Stimulated activated CD4-positive, alpha-beta T cell treated with anti-CD3 and anti-CD28 coated beads, Interleukin-4, amount 100 ng/mL, for 4 hours (primary cell): ENCODE data around the gene CSNK2B.

Experiments used
- DNase-seq, 2 experiments: peaks; one replicate each; pipeline ENCODE4 v3.0.0-alpha.2; 2020

Gene CSNK2B

DNA sequence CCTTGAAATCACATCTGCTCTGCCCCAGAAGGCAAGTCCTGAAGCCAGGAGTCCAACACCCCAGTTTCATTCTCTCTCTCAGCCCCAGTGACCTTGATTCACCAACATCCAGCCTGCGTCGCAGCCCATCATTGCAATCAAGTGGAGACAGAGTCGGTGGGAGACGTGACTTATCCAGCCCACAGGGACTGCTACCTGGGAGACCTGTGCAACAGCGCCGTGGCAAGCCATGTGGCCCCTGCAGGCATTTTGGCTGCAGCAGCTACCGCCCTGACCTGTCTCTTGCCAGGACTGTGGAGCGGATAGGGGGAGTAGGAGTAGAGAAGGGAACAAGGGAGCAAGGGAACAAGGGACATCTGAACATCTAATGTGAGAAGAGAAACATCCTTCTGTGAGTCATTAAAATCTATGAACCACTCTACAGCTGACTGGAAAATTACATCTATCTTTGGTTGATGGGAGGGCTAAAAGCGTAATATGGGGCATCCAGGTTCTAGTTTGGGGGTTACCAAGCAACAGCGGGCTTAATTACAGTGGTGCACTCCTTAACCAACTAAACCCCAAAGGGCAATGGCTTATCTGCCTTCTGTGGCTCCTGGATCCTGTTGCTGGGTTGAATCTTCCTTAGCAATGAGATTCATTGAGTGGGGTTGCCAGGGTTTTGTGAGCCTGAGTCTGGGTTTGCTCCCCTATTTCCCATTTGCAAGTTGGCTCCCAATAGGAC, 51.8 kb downstream of the CSNK2B start:
- DNase-seq = no peak

DNA sequence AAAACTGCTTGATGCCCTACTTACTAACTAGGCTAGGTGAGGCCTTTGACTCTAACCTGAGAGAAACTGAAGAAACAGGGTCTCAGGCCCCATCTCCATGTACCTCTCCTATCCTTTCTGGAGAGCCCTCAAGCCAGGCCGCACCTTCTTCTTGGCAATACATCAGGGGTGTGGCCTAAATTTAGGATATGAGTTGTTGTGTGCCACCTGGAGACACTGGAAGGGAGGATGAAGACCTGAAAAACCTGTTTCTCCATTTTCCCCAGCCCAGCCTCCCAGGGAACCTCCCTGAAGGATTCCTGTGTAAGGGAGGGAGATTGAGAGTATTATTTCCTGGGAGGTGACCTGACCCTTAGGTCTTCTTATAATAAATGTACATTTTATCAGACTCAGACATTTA, 52.4 kb downstream of the CSNK2B start:
- DNase-seq = no peak

DNA sequence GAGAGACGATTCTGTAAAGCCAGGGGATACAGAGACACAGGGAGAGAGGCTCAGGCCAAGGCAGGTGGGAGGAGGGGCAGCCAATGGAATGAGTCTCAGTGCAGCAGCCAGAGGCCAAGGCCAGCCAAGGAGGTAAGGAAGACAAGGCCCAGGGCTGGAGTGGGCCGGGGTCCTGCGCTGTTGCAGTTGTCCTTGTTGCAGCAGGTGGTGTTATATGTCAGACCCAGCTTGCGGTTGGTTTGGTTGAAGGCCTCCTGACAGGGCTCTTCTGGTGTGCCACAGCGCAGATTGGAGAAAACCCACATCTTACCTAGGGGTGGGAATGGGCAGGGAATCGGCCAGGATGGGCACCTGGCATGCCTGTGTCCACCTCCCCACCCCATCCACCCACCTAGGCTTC, 53.1 kb downstream of the CSNK2B start:
- no peak for DNase-seq
